ENCODE results near the gene ZNFX1. TPM values are rescaled to one million over a fixed set of nuclear protein-coding genes. Genes with fewer than 3 reads are reported as not detected.

ZNFX1 gene
- total RNA-seq, 4 donors from 2014 or later: 20.0 to 46.2 (median 26.3) TPM

GRCh38 chr20:49284818-49285217, 7.0 kb upstream of the ZNFX1 start:
- TF ChIP-seq, protein P1, sequence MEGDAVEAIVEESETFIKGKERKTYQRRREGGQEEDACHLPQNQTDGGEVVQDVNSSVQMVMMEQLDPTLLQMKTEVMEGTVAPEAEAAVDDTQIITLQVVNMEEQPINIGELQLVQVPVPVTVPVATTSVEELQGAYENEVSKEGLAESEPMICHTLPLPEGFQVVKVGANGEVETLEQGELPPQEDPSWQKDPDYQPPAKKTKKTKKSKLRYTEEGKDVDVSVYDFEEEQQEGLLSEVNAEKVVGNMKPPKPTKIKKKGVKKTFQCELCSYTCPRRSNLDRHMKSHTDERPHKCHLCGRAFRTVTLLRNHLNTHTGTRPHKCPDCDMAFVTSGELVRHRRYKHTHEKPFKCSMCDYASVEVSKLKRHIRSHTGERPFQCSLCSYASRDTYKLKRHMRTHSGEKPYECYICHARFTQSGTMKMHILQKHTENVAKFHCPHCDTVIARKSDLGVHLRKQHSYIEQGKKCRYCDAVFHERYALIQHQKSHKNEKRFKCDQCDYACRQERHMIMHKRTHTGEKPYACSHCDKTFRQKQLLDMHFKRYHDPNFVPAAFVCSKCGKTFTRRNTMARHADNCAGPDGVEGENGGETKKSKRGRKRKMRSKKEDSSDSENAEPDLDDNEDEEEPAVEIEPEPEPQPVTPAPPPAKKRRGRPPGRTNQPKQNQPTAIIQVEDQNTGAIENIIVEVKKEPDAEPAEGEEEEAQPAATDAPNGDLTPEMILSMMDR (IDR thresholded peaks at IDR 0.05): no peak
- TF ChIP-seq POLR2A (IDR thresholded peaks at IDR 0.05): no peak
- H3K4me3 ChIP-seq: no peak overlapping the region
- no peaks in the 10 kb centered on the region for H3K36me3 ChIP-seq
- intact Hi-C loops (cut with DNase I; ENCODE audit: low total_unique reads): no loop called here
- DNase-seq: no peak
- no peaks in the 10 kb centered on the region for H3K27me3 ChIP-seq
- peaks cover 0 to 4% of the 10 kb centered on the region in 2 donors for H3K4me1 ChIP-seq
- H3K27ac ChIP-seq: no peak overlapping the region
- peaks cover 0 to 21% of the 10 kb centered on the region in 2 donors for H3K9me3 ChIP-seq

DNA sequence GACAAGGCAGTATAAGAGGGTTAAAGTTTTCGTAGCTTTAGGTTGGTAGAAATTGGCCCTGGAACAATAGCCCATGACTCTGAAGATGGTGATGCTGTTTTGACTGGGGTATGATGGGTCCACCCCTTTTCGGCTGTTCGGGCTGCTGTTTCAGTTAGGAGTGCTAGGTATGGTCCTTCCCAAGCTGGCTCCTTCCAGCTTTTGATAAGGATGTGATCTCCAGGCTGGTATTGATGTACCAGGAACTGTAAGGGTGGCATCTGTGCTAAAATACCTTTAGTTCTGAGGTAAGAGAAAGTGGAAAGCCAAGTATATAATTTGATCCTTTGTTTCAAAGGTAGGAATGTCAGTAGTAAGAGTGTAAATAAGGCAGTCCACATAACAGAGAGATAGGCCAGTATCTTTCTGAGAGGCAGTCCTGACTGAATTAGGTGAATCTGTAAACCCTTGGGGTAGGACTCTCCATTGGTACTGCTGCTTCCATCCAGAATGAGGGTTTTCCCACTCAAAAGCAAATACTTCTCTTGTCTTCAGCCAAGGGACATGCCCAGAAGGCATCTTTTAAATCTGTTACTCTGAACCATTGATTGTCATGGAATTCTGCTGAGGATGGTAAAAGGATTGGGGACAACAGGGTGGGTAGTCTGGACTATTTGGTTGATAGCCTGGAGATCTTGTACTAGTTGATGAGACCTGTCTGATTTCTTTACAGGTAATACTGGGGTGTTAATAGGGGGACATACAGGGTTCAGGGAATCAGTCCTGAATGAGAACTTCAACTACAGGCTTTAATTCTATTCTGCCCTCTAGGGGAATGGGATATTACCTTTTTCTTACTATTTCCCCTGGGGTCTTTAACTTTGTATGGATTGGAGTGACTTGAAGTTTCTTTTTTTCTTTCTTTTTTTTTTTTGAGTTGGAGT, 6.1 kb upstream of the ZNFX1 start:
- Histone ChIP-seq H3K4me1 (peaks cover 0 to 4% of the 10 kb centered on the region in 2 donors), H3K27ac (no peak overlapping the region), H3K36me3 (no peaks in the 10 kb centered on the region), H3K9me3 (peaks cover 0 to 21% of the 10 kb centered on the region in 2 donors), H3K4me3 (no peak overlapping the region), H3K27me3 (no peaks in the 10 kb centered on the region)
- DNase-seq: no peak
- intact Hi-C loops (cut with DNase I; ENCODE audit: low total_unique reads): no loop called here
- no peak for TF ChIP-seq POLR2A (IDR thresholded peaks at IDR 0.05)
- TF ChIP-seq, protein P1 (IDR thresholded peaks at IDR 0.05): no peak

- no peak for TF ChIP-seq POLR2A (IDR thresholded peaks at IDR 0.05)
- TF ChIP-seq, protein P1 (IDR thresholded peaks at IDR 0.05): no peak
- H3K9me3 ChIP-seq: peaks cover 0 to 21% of the 10 kb centered on the region in 2 donors
- no peak overlapping the region for H3K4me3 ChIP-seq
- H3K4me1 ChIP-seq: peaks cover 0 to 4% of the 10 kb centered on the region in 2 donors
- no peaks in the 10 kb centered on the region for H3K36me3 ChIP-seq
- intact Hi-C loops (cut with DNase I; ENCODE audit: low total_unique reads): no loop called here
- H3K27ac ChIP-seq: no peak overlapping the region
- H3K27me3 ChIP-seq: no peaks in the 10 kb centered on the region
- no peak for DNase-seq
Measured at GRCh38 chr20:49283176-49283702, 5.4 kb upstream of the ZNFX1 start.

DNA sequence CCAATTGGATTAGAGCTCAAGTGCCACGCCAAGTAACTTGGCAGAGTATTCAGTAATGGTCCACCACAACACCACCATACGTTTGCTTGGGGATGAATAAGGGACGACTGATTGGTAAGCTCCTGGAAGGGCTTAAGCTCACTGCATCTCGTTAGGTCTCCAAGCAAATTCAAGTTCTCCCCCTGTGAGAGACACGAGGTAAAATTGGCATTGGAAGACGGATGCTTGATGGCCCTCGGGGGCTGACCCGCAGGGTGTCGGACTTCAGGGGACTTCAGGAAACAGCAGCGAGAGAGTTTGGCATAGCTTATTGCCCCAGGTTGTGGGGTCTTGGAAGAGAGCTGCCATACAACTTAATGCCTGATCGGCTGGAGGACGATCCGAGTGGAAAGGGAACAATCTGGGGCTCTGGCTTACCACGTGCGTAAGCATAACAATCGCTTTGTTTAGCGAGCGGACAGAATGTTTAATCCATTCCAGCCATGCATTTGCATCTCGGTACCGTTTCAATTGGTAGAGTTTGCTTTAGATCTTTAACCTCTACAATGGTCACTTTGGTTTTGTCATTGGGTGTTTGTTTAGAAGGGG, 4.8 kb upstream of the ZNFX1 start:
- Histone ChIP-seq H3K9me3 (peaks cover 0 to 21% of the 10 kb centered on the region in 2 donors), H3K4me3 (no peak overlapping the region), H3K27ac (no peak overlapping the region), H3K4me1 (peaks cover 0 to 4% of the 10 kb centered on the region in 2 donors), H3K27me3 (no peaks in the 10 kb centered on the region), H3K36me3 (no peaks in the 10 kb centered on the region)
- TF ChIP-seq, protein P1 (IDR thresholded peaks at IDR 0.05): no peak
- TF ChIP-seq POLR2A (IDR thresholded peaks at IDR 0.05): no peak
- DNase-seq: no peak
- intact Hi-C loops (cut with DNase I; ENCODE audit: low total_unique reads): no loop called here
